SK-N-MC (cell line): ENCODE data around the gene RHBDD3.

ENCODE experiments used
- FOXP2 ChIP-seq: optimal IDR thresholded peaks from 2 replicates; pipeline ENCODE3; 2011; ENCODE audit warnings: mild to moderate bottlenecking, moderate library complexity; ENCODE audit not compliant: insufficient read depth; ENCODE audit errors: extremely low read length, control extremely low read depth
- POLR2AphosphoS5 ChIP-seq: IDR thresholded peaks from 2 replicates; pipeline ENCODE4 v1.6.1; 2012; ENCODE audit warnings: mild to moderate bottlenecking, low read depth, low read length, borderline replicate concordance

DNA sequence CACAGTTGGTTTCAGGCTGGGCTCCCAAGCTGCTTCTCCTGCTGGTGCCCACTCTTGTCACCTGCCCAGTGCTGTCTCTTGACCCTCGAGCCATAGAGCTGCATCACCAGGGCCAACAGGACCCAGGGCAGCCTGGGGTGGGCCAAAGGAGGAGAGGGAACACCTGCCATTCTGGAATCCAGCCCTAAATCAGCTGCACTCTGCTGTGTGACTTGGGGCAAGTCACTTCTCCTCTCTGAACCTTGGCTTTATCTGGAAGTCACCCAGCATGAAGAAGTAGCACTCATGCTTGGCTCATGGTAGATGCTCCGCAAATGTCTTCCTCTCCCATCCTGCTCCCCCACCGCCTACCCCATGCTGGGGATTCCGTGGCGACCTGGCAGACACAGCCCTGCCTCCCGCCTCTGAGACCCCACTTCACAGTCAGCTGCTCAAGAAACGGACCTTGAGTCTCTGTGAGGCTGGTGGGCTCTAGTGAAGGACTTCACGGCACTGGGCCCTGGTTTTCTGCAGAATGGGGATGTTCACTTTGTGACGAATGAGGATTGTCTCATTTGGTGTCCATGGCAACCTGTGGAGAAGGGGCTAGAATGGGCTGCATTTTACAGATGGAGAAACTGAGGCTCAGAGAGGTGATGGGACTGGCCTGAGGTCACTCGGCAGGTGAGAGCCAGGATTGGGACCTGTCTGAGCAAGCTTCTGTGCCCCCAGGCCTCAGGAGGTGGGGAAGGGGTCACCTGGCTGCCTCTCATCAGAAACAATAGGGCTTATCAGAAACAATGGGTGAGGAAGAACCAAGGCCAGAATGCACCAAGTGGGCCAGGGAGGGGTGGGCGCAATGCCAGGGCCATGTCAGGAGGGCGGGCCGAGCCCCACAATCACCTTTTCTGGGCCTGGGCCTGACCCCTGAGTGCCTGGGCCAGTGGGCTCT lies 49.7 kb downstream of the RHBDD3 start:
- TF ChIP-seq POLR2AphosphoS5 (no peak), FOXP2 (no peak)
